ENCODE measurements around the gene CRY2. TPM values are rescaled to one million over a fixed set of nuclear protein-coding genes. Genes with fewer than 3 reads are reported as not detected.

The CRY2 gene
- total and polyA plus RNA-seq, 10 of the 15 experiments (the other 5 are each of a cell fraction or from before 2014, with no cell fraction given): 1.2 to 14.7 (median 8.1) TPM

DNA sequence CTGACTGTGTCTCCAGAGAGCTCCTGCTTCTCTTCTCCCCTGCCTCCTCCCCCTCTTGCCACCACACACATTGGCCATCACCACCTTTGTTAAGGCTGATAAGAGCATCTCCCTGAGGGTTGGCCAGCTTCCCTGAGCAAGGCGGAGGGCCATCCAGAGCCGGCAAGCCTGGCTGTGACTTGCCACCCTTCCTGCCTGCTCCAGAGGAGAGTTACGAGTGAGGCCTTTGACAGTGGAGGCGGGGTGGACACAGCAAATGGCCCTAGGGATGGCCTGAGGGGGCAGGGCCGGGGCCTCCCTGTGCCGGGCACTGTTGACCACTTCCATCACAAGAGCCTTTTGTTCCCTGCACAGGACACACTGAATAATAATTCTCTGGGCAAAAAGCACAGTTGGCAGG lies 54.4 kb downstream of the CRY2 start:
- Histone ChIP-seq H3K9me3 (replicated peaks; ENCODE audit: control insufficient read depth, insufficient read depth, low read length) (no peaks in the 10 kb centered on the region), H3K4me1 (ENCODE audit: control insufficient read depth, insufficient read depth, low read length) (no peaks in the 10 kb centered on the region), H3K4me3 (no peak overlapping the region), H4K20me1 (ENCODE audit: control insufficient read depth, insufficient read depth) (no peaks in the 10 kb centered on the region; the same call in 1 of the 2 replicates), H3K4me2 (ENCODE audit: control insufficient read depth, insufficient read depth) (no peak overlapping the region), H3K27ac (ENCODE audit: control insufficient read depth, insufficient read depth) (no peak overlapping the region), H3K79me2 (ENCODE audit: control insufficient read depth, insufficient read depth, low read length) (no peaks in the 10 kb centered on the region), H3K9ac (ENCODE audit: control insufficient read depth, insufficient read depth, low read length) (no peak overlapping the region), H3K27me3 (replicated peaks in 1 of 2; ENCODE audit: control insufficient read depth in 2 of 2, insufficient read depth in 2 of 2, low read length in 1 of 2) (peaks cover 3 to 10% of the 10 kb centered on the region in 2 experiments; a peak in 3 of 4 replicates), H3K36me3 (ENCODE audit: control insufficient read depth in 2 of 2, insufficient read depth in 2 of 2, low read length in 1 of 2) (no peaks in the 10 kb centered on the region), H2AFZ (ENCODE audit: control insufficient read depth, low read depth, low read length) (no peak overlapping the region)
- ChIA-PET SMC1A (ENCODE audit: uncharacterized antibody, unreplicated experiment) (no interaction called here), CTCF (interaction anchor here (1.2 kb wide), 1 partner anchor 64 kb away, joined by 5 read pairs; no protein-coding TSS in a partner anchor), RAD21 (ENCODE audit: unreplicated experiment) (no interaction called here), POLR2A (no interaction called here)
- ATAC-seq (no peak), DNase-seq (ENCODE audit: low read depth, low spot score) (no peak), FAIRE-seq (no peak)
- intact Hi-C loops (cut with micrococcal nuclease; ENCODE audit: unreplicated experiment): no loop called here
- TF ChIP-seq CREB1 (IDR thresholded peaks at IDR 0.05; ENCODE audit: low read depth): no peak
- TF ChIP-seq TAF1 (IDR thresholded peaks at IDR 0.05; ENCODE audit: borderline replicate concordance, low read depth, low read length): no peak
- TF ChIP-seq SUZ12 (IDR thresholded peaks at IDR 0.05; ENCODE audit: unreplicated experiment): no peak
- TF ChIP-seq, protein P1, sequence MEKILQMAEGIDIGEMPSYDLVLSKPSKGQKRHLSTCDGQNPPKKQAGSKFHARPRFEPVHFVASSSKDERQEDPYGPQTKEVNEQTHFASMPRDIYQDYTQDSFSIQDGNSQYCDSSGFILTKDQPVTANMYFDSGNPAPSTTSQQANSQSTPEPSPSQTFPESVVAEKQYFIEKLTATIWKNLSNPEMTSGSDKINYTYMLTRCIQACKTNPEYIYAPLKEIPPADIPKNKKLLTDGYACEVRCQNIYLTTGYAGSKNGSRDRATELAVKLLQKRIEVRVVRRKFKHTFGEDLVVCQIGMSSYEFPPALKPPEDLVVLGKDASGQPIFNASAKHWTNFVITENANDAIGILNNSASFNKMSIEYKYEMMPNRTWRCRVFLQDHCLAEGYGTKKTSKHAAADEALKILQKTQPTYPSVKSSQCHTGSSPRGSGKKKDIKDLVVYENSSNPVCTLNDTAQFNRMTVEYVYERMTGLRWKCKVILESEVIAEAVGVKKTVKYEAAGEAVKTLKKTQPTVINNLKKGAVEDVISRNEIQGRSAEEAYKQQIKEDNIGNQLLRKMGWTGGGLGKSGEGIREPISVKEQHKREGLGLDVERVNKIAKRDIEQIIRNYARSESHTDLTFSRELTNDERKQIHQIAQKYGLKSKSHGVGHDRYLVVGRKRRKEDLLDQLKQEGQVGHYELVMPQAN (conservative IDR thresholded peaks at IDR 0.05): no peak
- TF ChIP-seq HDAC2 (IDR thresholded peaks at IDR 0.05): no peak
- TF ChIP-seq KAT2A (conservative IDR thresholded peaks at IDR 0.05; ENCODE audit: control insufficient read depth, low read depth, low read length): no peak
- TF ChIP-seq SP1 (IDR thresholded peaks at IDR 0.05; ENCODE audit: low read depth, low read length): no peak
- 48% methylated on average over 6 of the region's 6 CpGs for WGBS (ENCODE audit: insufficient coverage, insufficient replicate concordance, low lambda C conversion rate, missing lambda C conversion rate)
- in situ Hi-C loops (cut with MboI): no loop called here
- no TSS peak for BruUV-seq (replicated peaks)

Measured in GM12878 (cell line).